ENCODE data around the gene SLC13A4. TPM values are rescaled to one million over a fixed set of nuclear protein-coding genes. Genes with fewer than 3 reads are reported as not detected.

The SLC13A4 gene
- total RNA-seq, 1 donor from 2014 or later, result 0.08 TPM

DNA sequence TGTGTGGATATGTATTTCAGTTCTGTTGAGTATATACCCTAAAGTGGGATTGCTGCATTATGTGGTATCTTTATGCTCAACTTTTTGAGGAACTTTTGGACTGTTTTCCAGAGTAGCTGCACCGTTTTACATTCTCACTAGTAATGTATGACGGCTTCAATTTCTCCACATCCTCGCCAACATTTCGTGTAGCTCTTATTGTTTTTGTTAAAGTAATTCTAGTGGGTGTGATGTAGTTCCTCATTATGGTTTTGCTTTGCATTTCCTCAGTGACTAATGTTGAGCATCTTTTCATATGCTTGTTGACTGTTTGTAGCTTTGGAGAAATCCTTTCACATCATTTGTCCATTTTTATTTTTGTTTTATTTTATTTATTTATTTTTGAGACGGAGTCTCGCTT is 61.1 kb downstream of the SLC13A4 start:
- DNase-seq (ENCODE audit: low read depth), result no peak
- no peaks in the 10 kb centered on the region for H3K36me3 ChIP-seq (ENCODE audit: control insufficient read depth, insufficient read depth, low read length)
- TF ChIP-seq, protein P1, sequence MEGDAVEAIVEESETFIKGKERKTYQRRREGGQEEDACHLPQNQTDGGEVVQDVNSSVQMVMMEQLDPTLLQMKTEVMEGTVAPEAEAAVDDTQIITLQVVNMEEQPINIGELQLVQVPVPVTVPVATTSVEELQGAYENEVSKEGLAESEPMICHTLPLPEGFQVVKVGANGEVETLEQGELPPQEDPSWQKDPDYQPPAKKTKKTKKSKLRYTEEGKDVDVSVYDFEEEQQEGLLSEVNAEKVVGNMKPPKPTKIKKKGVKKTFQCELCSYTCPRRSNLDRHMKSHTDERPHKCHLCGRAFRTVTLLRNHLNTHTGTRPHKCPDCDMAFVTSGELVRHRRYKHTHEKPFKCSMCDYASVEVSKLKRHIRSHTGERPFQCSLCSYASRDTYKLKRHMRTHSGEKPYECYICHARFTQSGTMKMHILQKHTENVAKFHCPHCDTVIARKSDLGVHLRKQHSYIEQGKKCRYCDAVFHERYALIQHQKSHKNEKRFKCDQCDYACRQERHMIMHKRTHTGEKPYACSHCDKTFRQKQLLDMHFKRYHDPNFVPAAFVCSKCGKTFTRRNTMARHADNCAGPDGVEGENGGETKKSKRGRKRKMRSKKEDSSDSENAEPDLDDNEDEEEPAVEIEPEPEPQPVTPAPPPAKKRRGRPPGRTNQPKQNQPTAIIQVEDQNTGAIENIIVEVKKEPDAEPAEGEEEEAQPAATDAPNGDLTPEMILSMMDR (IDR thresholded peaks at IDR 0.05; ENCODE audit: insufficient read depth, low read length, poor library complexity, severe bottlenecking), result no peak
- no peak overlapping the region for H3K4me3 ChIP-seq (ENCODE audit: low read depth, low read length)
- H3K27me3 ChIP-seq (ENCODE audit: control insufficient read depth, insufficient read depth, low read length), result no peaks in the 10 kb centered on the region

DNA sequence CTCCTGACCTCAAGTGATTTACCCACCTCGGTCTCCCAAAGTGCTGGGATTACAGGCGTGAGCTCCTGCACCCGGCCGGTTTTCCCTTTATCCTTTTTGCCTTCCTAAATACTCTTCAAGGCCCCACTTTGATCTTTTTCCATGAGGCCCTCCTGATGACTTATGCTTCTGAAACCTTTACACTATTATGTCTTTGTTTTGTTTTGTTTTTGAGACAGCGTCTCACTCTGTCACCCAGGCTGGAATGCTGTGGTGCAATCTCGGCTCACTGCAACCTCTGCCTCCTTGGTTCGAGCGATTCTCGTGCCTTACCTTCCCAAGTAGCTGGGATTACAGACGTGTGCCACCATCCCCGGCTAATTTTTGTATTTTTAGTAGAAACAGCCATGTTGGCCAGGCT is 61.8 kb downstream of the SLC13A4 start:
- no peaks in the 10 kb centered on the region for H3K27me3 ChIP-seq (ENCODE audit: control insufficient read depth, insufficient read depth, low read length)
- TF ChIP-seq, protein P1 (IDR thresholded peaks at IDR 0.05; ENCODE audit: insufficient read depth, low read length, poor library complexity, severe bottlenecking), result no peak
- DNase-seq (ENCODE audit: low read depth), result no peak
- no peak overlapping the region for H3K4me3 ChIP-seq (ENCODE audit: low read depth, low read length)
- H3K36me3 ChIP-seq (ENCODE audit: control insufficient read depth, insufficient read depth, low read length), result no peaks in the 10 kb centered on the region

DNA sequence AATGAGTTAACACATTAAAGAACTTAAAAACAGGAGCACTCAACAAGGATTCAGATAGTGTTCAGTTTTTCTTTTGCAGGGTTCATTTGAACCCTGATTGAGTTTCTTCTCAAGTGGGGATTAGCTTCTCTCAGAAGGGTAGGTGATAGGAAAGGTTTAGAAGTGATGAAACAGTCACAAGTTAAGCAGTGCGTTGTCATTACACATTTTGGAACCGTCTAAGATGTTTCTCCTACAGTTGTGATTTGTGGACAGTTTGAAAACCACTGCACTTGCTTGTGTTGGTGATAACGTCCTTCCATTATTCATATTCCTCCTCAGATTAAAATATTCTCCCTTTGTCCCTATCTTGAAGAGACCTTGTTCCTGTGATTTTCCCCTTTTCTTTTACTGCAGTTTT is 62.9 kb downstream of the SLC13A4 start:
- TF ChIP-seq, protein P1 (IDR thresholded peaks at IDR 0.05; ENCODE audit: insufficient read depth, low read length, poor library complexity, severe bottlenecking), result no peak
- no peaks in the 10 kb centered on the region for H3K27me3 ChIP-seq (ENCODE audit: control insufficient read depth, insufficient read depth, low read length)
- DNase-seq (ENCODE audit: low read depth), result no peak
- H3K36me3 ChIP-seq (ENCODE audit: control insufficient read depth, insufficient read depth, low read length), result no peaks in the 10 kb centered on the region
- H3K4me3 ChIP-seq (ENCODE audit: low read depth, low read length), result no peak overlapping the region

DNA sequence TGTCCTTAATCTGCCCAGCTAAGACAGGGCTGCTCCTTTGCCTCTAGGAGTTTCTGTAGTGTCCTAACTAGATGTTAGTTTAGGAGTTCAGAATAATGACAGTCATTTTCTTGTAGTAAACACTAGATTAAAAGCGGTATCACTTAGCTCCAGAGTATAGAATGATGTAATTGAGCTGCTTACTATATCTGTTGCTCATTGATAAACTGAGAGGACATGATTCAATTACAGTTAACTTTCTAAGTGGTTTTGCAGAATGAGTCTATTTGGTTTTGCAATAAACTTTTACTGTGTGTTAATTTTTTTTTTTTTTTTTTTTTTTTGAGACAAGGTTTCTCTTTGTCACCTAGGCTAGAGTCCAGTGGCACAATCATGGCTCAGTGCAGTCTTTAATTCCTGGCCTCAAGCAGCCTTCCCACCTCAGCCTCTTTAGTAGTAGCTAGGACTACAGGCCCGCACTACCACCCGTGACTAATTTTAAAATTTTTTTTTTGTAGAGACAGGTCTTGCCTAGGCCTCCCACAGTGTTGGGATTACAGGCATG is 63.9 kb downstream of the SLC13A4 start:
- TF ChIP-seq, protein P1 (IDR thresholded peaks at IDR 0.05; ENCODE audit: insufficient read depth, low read length, poor library complexity, severe bottlenecking), result no peak

DNA sequence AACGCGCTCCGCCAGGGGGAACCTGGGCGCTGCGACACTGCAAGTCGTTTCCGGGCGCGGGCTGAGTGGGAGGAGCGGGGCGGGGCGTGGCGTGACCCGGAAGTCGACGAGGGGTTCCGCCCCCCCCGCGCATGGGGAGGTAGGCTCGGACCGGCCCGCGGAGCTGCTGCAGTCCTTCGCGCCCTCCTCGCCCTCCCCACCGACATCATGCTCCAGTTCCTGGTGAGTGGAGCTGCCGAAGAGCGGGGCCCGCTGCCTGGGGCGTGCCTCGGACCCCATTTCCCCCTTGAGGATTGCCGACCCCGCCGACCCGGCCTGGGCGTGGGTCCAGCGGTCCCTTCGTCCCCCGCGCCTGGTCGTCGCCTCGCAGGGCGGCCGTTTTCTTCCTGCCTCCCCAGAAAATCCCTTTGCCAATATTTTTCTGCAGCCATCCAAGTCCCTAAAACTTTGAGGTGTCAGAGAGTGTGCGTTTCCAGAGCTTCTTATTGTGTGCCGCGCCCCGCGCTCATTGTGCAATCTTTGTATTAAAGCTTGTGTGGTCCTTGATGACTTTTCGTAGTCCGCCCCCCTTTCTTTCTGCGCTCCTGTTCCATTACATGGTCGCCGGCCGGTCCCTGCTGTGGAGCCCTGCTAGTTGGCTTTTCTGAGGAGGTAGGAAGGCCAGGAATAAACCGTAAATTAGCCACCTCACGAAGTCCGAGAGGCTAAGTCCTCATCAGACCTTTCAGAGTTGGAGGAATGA is 65.4 kb downstream of the SLC13A4 start, which contains the start of gene STMP1:
Gene STMP1, plus strand, starts transcription at position 142 of the 742 bp plus-strand sequence.
- H3K36me3 ChIP-seq (ENCODE audit: control insufficient read depth, insufficient read depth, low read length), result no peaks in the 10 kb centered on the region
- H3K4me3 ChIP-seq (ENCODE audit: low read depth, low read length), result peak within 1 kb of the TSS; percentile 97
- TF ChIP-seq, protein P1 (IDR thresholded peaks at IDR 0.05; ENCODE audit: insufficient read depth, low read length, poor library complexity, severe bottlenecking), result peak; percentile 59
- H3K27me3 ChIP-seq (ENCODE audit: control insufficient read depth, insufficient read depth, low read length), result no peaks in the 10 kb centered on the region
- DNase-seq (ENCODE audit: low read depth), result peak; percentile 75

More for the DNA sequence above, 63.9 kb downstream of the SLC13A4 start:
- Histone ChIP-seq H3K36me3 (ENCODE audit: control insufficient read depth, insufficient read depth, low read length) (no peaks in the 10 kb centered on the region), H3K4me3 (ENCODE audit: low read depth, low read length) (no peak overlapping the region), H3K27me3 (ENCODE audit: control insufficient read depth, insufficient read depth, low read length) (no peaks in the 10 kb centered on the region)
- no peak for DNase-seq (ENCODE audit: low read depth)

DNA sequence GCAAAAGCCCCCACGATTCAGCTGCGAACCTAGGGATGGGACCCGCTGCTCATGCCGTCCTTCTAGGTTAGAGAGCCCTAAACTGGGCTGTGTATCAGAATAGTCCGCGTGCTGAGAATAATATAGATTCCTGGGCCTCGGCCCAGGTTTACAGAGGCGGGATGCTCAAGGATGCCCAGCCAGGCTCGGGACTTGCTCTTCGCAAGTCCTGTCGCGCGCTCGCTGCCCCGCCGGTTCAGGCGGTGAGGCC is 65.9 kb downstream of the SLC13A4 start:
- no peak for DNase-seq (ENCODE audit: low read depth)
- TF ChIP-seq, protein P1 (IDR thresholded peaks at IDR 0.05; ENCODE audit: insufficient read depth, low read length, poor library complexity, severe bottlenecking), result no peak
- Histone ChIP-seq H3K4me3 (ENCODE audit: low read depth, low read length) (peak overlapping the region; percentile 97), H3K27me3 (ENCODE audit: control insufficient read depth, insufficient read depth, low read length) (no peaks in the 10 kb centered on the region), H3K36me3 (ENCODE audit: control insufficient read depth, insufficient read depth, low read length) (no peaks in the 10 kb centered on the region)

Measured in kidney epithelial cell (primary cell).